CD4-positive, alpha-beta T cell treated with Interleukin-4 for 4 hours (primary cell): ENCODE data around the gene THSD4.
"Not testable (repeated sequence)": the region's sequence is repeated elsewhere in the genome, so short reads cannot be mapped to it uniquely, and the experiment has no call there.

Experiments
- DNase-seq: peaks from one replicate; pipeline ENCODE4 v3.0.0-alpha.2; 2020

The THSD4 gene

DNA sequence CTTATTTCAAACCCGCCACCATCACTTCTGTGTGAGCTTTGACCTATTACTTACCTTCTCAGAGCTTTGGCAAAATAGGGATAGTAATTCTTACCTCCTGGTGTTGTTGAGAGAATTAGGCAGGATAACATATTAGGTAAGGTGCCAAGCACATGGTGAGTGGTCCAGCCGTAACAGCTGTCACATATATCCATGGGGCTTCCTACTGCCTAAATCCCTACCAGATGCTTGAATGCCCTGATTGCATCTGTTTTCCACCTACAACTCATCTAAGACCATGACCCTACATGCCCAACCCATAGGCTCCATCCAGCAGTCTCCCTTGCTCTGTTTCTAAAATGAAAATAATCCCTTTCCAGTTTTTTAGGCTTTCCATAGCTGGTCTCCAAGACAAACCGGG lies 532.8 kb downstream of the THSD4 start:
- no peak for DNase-seq

DNA sequence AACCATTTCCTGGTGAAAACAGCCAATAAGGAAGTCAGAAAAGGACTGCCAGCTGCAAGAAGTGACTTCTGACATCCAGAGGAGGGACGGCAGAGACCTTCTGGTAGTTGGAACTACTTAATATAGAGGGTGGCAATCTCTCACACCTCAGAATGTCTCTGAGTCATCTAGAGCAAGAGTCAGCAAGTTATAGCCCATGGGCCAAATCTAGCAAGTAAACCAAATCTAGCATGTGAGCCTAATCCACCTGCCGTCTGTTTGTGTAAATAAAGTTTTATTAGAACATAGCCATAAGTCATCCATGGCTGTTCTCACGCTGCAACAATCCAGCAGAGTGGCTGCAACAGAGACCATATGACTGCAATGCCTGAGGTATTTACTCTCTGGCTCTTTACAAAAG lies 534.6 kb downstream of the THSD4 start:
- no peak for DNase-seq

DNA sequence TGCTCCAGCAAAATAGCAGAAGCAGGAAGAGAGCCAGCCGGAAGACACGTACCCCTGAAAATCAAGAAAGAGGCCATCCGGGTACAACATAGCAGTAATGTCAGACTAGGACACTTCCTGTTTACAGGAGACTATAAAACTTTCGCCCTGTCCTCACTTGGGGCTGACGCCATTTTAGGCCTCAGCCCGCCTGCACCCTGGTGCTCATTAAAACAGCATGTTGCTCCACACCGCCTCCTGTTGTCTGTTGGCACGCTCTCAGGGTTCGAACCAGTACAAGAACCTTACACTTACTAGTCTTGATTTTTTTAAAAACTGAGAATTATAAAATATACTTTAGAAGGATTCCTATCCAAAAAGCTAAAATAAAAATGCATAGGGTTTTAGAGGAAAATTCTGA lies 535.3 kb downstream of the THSD4 start:
- DNase-seq = no peak

DNA sequence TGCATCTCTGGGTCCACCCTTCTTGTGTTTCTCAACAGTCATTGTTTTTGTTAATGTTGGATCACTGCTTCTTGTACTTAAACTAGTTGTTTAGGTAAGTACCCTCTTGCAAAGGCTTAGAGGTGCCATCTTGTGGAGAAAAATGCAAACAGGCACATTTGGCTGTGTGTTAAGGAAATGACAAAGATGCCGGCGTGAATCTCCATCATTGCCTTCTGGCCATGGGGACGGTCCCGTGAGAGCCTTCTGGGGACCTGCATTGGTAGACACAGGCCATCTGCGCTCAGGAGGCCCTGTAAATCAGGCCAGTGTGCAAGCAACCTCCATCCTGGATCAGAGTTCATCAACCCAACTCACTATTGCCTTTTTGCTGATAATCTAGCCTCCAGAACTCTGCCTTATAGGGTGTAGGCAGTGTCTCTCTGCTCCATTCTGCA lies 536.5 kb downstream of the THSD4 start:
- peak; percentile 2 for DNase-seq

DNA sequence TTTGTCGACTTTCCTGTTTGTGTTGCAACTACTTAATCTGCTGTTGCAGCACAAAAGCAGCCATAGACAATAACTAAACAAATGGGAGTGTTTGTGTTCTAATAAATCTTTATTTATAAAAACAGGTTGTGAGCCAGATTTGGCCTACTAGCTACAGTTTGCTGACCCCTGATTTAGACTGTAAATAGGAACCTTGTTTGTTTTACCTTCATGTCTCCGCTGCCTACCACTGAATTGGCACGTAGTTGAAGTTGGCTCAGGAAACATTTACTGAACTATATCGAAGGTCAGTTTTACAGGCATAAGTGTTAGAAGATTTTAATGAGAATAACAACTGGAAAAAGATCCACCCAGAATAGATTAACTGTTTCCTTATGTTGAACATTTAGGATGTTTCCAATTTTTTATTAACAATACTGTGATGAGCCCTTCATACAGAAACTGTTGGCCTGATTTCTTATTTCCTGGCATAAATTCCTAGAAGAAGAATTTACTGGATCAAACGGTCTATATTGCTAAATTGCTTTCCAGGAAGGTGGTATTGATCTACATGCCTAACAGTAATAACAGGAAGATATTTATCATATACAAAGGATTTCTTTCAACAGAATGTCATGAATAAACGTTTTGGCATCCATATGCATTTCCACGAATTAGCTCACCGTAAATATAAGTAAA lies 538.9 kb downstream of the THSD4 start:
- no peak for DNase-seq

DNA sequence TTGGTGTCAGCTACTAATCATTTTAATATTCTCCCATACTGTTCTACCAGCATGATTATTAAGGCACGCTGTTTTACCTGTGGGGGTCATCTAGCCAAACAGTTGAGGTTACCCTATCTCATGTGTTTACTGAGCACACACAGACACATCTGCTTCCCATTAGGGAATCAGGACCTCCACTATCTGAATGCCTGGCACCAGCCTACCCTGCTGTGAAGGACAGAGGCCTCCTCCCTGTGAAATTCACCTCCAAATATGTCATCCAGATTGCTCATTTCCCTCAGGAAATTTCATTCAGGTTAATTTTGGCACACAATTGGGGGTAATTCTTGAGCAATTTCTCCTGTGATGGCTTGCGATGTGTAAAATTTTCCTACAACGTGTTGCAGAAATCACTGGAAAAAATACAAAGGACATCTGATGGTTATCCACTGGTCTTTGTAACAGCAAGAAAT lies 539.5 kb downstream of the THSD4 start:
- DNase-seq = no peak

DNA sequence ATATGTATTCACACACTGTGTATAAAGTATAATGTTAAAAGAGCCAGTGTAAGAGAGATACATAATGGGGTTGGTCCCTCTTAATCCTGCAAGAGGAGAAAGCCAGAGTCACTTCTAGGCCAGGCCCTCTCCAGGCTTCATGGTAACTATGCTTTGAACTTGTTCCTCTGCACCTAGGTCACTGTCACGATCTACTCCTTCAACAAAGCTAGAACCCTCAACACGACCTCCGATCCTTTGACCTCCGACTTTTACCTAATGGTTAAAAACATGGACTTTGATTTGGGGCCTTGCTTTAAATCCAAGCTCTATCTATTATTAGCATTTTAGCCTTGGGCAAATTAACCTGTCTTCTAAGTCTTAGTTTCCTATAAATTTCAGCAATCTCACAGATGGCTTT lies 541.2 kb downstream of the THSD4 start:
- DNase-seq = no peak

DNA sequence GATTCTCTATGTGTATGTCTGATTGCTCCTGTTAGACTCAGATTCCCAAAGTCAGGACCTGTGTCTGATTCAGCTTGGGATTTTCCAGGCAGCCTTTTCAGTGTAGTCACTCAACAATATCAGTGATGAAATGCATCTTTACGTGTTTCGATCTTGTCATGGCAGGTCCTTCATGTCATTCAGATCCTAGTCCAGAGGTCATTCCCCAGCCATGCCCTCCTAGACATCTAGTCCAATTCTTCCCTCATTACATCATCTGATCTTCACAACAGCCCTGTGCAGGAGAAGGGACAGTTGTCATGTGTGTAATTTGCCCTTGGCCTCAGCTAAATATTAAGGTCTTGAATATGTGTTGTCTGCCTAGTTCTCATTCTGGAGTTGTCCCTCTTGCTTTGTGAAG lies 541.9 kb downstream of the THSD4 start:
- DNase-seq = no peak

DNA sequence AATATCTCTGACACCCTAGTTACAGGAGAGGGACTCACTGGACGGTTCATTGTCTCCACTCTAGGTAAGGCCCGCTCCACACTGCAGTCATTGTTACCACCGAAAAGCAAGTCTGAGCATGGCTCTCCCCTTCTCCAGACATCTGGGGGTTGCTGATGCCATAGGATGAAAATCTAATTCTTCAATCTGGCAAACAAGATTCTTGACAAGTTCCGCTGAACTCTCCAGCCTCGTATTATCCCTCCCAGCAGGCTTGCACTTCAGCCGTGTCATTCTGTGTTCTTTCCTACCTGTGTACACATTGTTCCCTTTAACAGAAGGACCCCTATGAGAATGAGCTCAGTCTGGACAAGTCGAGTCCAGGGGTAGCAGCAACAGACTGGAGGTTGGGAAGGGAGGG lies 542.8 kb downstream of the THSD4 start:
- no peak for DNase-seq

DNA sequence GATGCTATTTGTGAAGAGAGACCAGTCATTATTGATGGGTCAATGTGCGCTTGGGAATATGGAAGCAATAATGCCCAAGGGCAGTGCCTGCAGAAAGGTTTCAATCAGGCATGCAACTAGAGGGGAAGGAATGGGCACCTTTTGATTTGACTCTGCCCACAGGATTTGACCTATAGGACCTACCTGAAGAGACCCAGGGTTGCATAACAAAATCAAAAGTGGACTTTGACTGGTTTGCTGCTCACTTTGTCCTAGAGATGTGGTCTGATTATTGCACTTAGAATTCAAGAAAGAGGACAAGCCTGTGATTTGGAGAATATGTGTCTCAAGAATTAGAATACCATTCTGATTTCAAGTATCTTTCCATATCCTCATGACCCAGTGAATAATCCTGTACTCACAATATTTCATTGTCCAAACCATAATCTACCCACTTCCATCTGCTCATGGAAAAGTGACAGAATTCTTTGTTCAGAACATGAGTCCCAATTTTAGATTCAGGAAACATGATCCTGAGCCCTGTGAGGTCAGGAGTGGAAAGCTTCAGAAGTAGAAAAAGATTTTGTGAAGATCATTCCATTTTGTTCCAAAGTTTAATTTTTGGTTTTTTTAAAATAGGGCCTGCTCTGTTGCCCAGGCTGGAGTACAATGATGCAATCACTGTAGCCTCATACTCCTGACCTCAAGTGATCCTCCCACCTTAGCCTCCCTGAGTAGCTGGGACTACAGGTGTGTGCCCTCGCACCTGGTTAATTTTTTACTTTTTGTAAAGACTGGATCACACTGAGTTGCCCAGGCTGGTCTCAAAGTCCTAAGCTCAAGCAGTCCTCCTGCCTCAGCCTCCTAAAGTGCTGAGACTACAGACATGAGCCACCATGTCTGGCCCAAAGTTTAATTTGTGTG lies 543.8 kb downstream of the THSD4 start:
- DNase-seq = no peak

DNA sequence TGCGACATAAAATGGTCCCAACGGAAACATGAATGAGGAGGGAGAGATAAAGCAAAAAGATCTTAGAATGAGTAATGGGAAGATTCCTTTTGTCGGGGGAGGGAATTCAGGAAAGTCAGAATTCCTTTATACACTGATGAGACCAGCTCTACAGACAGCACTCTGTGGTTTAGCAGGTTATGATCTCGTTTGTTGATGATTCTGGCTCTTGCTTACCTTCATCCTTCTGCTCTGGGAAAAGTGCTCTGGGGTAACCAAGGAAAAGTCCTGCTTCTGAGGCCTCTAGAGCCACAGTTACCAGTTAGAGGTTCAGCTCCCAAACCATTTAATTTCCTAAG lies 544.4 kb downstream of the THSD4 start:
- no peak for DNase-seq

DNA sequence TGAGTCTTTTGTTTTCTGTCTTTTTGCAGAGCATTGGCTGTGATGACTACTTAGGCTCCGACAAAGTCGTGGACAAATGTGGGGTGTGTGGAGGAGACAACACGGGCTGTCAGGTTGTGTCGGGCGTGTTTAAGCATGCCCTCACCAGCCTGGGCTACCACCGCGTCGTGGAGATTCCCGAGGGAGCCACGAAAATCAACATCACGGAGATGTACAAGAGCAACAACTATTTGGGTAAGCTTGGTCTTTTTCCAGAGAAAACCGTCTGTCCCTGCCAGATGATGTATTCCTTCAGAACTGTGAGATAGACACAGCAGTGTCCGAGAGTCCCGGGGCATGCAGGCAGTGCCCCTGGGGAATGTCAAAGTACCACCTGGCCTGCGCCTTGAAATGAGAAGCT lies 545.2 kb downstream of the THSD4 start:
- no peak for DNase-seq

DNA sequence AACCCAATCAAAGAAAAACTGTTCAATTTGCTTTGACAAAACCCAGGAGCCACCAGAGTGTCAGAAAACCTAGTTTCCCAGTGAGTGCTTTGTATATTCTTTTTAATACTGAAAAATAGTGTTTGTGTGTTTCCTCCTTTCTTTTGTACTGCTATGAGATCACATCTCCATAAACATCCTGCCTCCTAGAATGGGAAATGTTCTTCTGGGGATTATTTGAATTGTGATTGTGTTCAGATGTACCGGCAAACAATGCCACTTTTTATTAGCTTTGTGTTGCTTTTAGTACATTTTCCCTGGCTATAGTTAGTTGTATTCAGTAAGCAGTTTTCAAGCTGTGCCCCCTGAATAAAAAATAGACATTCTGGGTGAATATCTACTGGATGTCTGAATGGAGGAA lies 547.0 kb downstream of the THSD4 start:
- DNase-seq = no peak

DNA sequence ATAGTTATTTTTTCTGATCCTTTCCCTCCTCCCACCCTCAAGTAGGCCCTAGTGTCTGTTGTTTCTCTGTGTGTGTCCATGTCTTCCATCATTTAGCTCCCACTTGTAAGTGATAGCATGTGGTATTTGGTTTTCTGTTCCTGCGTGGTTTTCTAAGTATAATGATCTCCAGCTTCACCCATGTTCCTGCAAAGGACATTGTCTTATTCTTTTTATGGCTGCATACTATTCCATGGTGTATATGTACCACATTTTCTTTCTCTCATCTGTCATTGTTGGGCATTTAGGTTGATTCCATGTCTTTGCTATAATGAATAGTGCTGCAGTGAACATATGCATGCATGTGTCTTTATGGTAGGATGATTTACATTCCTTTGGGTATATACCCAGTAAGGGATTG lies 549.4 kb downstream of the THSD4 start:
- no peak for DNase-seq

DNA sequence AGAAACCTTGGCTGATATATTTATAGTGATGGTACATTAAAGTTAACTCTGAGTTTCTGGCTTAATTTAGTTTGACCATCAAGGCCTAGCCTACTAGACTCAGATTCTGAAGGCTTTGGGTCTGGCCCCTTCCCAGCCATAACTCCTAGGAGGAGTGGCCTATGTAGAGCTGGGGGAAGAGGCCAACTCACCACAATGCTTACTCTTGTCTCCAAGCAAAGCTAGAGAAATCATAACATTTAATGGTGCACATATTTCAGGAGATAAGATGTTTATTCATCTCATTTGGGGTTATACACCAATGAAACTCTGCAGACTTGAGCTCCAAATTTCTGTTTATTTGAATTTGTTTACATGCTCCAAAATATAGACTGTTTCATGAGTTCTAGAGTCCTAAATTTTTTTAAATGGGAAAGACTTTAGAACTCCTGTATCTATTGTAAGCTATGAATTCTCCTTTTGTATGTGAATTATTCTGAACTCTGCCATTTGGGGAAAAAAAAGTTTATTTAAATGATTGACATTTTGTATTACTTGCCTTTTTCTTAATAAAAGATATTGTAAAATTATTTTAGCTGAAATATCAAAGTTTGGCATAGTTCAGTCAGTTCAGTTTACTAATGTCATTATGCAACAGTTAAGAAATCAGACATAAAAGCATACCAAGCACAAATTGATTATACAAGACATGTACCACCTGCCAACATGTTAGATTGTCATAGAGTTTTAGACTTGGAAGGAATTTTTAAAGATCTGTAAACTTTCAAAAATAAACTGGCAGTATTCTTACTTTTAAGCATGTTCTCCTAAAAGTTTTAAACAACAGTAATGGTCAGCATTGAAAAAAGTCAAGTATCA lies 551.7 kb downstream of the THSD4 start:
- no peak for DNase-seq

DNA sequence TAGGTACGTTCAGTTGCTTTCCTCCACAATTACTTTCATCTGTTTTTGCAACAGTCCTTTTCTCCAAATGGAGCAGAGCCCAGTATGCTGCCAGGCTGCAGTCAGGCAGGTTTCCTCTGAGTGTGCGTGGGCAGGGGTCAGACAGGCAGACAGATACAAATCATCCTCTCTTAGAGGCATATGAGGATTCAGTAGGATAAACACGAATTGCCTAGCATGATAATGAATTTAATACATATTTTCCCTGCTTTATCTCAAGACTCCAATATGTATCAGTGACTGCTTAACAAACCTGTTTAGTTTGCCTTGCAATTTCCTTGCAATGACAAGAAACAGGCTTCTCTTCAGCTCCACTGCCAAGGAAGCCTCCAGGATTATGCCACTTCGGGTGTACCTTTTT lies 554.4 kb downstream of the THSD4 start:
- DNase-seq = no peak

DNA sequence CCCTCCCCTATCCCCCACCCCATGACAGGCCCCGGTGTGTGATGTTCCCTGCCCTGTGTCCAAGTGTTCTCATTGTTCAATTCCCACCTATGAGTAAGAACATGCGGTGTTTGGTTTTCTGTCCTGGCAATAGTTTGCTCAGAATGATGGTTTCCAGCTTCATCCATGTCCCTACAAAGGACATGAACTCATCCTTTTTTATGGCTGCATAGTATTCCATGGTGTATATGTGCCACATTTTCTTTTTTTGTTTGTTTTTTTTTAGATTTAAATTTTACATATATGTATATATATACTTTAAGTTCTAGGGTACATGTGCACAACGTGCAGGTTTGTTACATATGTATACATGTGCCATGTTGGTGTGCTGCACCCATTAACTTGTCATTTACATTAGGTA lies 555.0 kb downstream of the THSD4 start:
- DNase-seq = not testable (repeated sequence)

DNA sequence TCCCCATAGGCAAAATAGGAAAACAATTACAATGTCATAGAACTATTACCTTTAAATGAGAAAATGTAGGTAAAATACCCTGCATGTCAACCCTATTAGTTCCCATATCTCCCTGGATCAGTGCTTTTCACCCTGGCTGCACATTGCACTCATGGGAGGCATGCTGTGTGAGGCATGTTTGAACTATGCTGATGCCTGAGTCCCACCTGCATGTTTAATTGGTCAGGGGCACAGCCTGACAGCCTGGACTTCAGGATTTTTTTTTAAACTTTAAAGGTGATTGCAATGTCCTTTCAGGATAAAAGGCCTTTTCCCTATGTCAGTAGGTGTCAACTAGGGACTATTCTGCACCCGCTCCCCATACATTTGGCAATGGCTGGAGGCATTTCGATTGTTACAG lies 559.1 kb downstream of the THSD4 start:
- DNase-seq = no peak

DNA sequence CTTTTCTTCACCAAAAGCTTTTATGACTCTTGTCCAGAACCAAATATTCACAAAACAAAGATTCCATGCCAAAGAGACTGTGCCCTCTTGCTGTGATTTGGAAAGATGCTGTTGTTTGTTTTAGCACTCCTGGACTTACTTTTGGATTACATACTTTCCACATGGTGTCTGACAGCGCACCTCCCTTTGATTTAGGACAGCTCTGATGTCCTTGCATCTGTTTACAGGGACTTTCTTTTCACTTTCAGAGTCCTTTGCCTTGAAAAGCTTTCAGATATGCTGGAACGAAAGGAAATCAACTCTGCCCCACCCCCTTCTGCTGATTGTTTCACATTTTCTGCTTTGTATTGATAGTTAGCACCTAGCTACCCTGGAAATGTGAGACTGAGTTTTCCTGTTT lies 562.1 kb downstream of the THSD4 start:
- DNase-seq = no peak

DNA sequence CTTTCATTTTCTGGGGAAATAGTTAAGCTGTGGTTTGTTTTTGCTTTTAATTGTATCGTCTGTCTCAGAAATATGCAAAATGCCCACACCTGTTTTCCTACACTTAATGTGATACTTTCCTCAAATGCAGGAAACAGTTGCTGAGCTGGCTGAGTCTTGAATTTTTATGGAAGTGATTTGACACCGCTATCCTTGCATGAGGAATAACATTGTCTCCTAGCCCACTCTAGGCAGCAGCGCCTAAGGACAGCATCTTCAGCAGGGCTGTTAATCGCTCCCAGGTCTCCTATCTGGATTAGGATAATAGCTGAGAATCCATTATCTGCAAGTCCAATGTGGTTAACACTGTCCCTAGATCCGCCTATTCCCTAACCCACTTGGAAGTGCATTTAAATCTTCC lies 562.5 kb downstream of the THSD4 start:
- no peak for DNase-seq

DNA sequence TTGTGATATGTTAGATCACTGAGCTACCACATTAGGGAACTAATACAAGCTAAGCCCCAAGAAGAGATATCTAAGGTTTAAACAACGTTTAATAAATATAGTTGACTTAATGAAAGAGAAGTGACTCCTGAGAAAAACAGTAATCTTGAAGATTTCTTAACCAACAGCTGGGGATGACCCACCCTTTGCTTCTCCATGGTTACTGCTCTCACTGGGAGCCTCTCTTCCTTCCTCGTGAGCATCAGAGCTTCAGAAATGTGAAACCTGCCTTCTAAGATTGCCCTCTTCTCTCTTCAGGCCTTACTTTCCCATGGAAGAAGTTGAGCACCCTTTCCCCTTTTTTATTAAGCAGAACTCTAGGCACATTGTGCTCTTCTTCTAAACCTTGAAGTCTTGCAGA lies 562.9 kb downstream of the THSD4 start:
- no peak for DNase-seq

DNA sequence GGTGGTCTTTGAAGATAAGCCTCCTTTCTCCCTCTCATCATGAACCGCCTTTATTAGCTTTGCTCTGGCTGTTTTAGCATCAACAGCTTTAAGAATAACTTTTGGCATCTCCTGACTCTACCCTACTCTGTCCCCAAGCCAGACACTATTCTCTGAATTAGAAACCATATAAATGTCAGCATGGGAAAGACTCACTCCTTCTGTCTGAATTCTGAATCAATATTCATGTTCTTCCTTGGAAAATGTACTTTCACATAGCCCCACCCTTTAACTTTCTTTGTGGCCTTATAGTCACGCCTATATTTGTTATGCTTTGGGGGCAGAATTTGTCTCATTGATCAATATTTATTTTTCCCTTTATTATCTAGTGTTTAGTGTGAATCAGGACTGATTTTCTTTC lies 563.3 kb downstream of the THSD4 start:
- no peak for DNase-seq

DNA sequence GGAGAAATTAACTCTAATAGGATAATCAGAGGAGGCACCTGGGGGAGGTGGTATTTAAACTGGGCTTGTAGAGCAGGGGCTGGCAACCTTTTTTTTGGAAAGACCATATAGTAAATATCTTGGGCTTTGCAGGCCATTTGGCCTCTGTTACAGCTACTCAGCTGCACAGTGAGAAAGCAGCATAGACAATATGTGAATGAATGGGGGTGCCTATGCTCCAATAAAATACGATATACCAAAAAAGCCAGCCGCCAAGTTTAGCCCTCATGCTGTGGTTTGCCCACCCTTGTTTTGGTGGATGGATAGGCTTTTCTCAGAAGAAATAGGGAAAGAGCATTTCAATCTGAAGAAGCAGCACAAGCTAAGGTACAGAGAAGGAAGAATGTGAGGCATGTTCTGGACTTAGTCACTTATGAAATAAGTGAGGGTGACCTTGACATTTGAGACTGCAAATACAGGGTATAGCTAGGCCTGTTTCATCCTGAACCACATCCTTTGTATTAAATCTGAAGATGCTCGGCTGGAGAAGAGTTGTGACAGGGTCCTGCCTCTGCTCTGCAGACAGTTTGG lies 564.0 kb downstream of the THSD4 start:
- no peak for DNase-seq
